ENCODE results near the gene HOXC9. TPM values are rescaled to one million over a fixed set of nuclear protein-coding genes. Genes with fewer than 3 reads are reported as not detected.
A peak's percentile ranks its signal among the peaks of the same experiment; 100 is the strongest.

The HOXC9 gene
- total and polyA plus RNA-seq, 2 of the 8 experiments (the other 6 are each of a cell fraction or from before 2014, with no cell fraction given), result not detected

DNA sequence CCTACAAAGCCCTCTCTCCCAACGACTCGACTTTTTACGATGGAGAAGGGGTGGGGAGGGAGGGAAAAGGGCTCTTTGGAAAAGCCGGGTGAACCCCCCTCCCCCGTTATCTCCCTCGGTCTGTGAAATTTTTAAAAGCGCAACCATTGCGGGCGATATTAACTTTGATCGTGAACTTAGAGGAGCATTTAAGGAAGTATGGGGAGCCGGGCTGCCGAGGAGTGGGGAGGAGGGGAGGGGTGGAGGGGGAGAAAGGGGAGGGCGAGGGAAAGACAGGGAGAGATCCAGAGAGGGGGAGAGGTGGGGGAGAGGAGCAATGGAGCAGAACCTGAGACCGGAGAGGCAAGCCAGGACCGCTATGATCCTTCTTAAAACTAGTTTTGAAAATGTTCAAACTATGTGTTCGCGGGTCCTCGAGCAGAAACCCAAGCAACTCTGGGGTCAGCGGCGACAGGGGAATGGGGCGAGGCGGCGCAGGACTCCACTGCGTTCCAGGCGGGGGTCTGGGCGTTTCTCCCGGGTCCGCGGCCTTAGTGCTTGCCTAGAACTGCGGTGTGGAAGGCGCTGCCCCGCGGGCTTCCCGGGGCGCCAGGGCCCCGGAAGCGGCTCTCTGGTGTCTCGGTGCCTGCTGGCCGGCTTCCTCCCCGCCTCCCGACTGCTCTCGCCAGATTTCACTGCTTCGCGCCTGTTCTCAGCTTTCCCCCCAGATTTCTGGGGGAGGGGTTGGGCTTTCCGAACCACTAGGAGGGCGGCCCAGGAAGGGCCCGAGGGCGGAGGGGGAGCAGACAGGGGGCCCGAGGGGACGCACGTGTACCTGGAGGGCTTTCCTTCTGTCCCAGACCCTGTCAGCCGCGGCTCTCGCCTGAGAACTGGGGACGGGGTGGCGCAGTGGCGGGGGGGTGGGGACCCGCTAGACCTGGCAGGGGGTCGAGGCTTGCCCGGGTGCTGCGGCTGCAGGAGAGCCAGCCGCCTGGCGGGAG, 25.6 kb upstream of the HOXC9 start, which contains the start of gene HOTAIR (continued):
- TF ChIP-seq TBP (IDR thresholded peaks at IDR 0.05; ENCODE audit: low read depth, low read length) (no peak), BACH1 (IDR thresholded peaks at IDR 0.05; ENCODE audit: low read length) (no peak), YY1 (IDR thresholded peaks at IDR 0.05; ENCODE audit: low read depth, low read length) (no peak), NRF1 (IDR thresholded peaks at IDR 0.05; ENCODE audit: low read depth, low read length) (no peak), RNF2 (IDR thresholded peaks at IDR 0.05; ENCODE audit: borderline replicate concordance, low read depth, low read length, missing control alignments, poor library complexity, severe bottlenecking) (peak; percentile 97), SP2 (IDR thresholded peaks at IDR 0.05; ENCODE audit: low read length) (no peak), TAF1 (IDR thresholded peaks at IDR 0.05; ENCODE audit: low read depth, low read length) (no peak), ZNF274 (IDR thresholded peaks at IDR 0.05; ENCODE audit: borderline replicate concordance, extremely low read depth, low read length) (no peak), GABPA (IDR thresholded peaks at IDR 0.05; ENCODE audit: borderline replicate concordance, insufficient read depth, low read length) (no peak), KDM4A (IDR thresholded peaks at IDR 0.05; ENCODE audit: low read depth, low read length, severe bottlenecking) (no peak), CBX5 (IDR thresholded peaks at IDR 0.05; ENCODE audit: low read depth, low read length) (no peak), JUN (IDR thresholded peaks at IDR 0.05; ENCODE audit: low read depth, low read length) (no peak)
